Stimulated activated CD4-positive, alpha-beta T cell treated with anti-CD3 and anti-CD28 coated beads, Interleukin-12 subunit alpha, Interleukin-12 subunit beta, amount 100 ng/mL, for 48 hours (primary cell): Measurements from ENCODE around the gene INTS6L.
"Not testable (repeated sequence)": the region's sequence is repeated elsewhere in the genome, so short reads cannot be mapped to it uniquely, and the experiment has no call there.

Experiments used
- DNase-seq, 3 donors: peaks; one replicate each; pipeline ENCODE4 v3.0.0-alpha.2; 2020; ENCODE audit warnings: low read depth in 2 of 3, low spot score in 1 of 3

Gene INTS6L

DNA sequence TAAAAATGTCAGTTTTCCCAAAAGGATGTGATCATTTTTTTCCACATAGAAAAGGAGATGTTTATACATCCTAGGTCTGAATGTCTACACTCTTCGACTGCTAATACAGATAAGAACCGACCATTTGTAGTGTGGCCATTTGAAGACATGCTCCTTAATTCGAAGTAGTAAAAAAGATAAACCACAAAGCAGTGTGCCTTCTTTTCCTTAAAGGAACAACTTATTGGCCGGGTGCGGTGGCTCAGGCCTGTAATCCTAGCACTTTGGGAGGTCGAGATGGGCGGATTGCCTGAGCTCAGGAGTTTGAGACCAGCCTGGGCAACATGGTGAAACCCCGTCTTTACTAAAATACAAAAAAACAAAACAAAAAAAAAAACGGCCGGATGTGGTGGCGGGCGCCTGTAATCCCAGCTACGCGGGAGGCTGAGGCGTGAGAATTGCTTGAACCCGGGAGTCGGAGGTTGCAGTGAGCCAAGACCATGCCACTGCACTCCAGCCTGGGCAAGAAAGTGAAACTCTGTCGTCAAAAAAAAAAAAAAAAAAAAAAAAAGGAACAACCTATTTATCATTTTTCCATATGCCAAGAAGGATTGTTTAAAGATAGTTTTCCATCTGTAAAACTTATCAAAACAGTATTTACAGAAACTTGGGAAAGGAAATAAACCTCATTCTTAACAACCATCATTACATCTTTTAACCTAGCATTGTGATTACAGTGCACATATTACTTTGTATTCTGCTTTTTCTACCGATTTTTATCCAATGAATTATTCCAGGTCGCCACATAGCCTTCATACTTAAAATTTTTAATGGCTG is 2.6 kb downstream of the INTS6L start:
- no peak for DNase-seq

DNA sequence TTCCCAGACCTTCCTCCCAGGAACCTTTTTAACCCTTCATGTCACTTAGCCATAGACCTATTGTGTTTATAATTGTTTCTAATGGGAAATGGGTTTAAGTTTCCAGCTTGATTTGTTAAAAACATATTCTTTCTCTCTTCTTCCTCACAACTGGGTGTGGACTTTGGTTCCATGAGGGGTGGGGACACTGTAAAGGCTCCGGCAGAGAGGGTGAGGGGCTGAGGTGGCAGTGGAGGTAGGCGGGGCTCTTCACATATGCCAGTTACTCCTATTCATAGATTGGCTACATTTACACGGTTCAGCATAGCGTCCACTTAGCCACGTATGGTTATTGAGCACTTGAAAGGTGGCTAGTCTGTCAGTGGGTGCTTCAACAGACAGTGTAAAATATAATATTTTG is 7.8 kb downstream of the INTS6L start:
- no peak for DNase-seq

DNA sequence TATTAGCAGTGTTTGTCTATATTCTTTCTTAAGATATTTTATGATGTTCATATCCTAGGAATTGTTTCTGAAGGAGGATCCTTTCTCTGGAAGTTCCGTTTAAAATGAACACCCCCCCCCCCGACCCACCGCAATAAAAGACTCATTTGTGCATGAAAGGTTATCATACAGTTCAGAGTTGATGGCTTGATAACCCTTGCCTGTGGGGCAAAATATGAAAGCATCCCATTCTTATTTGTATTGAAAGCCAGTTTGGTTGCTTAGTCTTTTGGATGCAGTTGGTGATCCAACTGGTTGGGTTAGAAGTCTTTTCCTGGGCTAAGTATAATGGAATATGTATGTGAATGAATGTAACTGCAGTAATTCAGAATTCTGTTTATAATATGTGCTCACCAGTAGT is 8.3 kb downstream of the INTS6L start:
- DNase-seq = no peak

DNA sequence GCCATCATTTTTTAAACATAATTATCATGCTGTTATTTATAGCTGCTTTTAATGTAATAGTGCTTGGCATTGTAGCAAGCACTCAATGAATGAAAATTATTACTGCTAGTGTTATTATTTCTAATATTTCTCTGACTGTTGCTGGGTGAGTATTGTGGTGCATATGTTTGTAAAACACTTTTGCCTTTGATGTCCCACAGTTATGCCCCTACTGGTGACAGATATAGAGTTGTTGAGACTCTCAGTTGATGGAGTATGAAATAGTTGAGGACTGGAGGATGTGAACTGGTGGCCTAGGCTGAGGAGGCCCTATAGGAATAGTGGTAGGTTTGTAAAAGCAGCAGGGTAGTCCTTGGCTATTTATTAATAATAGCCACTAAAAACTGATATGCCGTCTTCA is 9.6 kb downstream of the INTS6L start:
- no peak for DNase-seq

DNA sequence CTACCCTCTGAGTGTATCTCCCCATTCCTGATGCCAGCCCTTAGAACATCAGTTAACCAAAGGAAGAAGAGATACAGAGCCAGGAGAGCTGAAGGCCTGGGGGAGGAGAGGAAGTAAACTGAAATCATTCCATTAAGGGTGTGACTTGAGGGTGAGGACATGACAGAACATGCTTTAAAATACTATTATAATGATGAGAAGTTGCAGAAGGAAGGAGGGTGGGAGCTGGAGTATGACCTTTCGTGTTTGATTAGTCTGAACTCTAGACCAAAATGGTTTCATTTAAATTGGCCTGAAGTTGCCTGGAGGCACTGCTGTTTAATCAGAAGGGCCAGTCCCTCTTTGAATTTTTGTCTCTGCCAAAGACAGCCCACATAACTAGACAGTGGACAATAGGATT is 11.4 kb downstream of the INTS6L start:
- no peak for DNase-seq

DNA sequence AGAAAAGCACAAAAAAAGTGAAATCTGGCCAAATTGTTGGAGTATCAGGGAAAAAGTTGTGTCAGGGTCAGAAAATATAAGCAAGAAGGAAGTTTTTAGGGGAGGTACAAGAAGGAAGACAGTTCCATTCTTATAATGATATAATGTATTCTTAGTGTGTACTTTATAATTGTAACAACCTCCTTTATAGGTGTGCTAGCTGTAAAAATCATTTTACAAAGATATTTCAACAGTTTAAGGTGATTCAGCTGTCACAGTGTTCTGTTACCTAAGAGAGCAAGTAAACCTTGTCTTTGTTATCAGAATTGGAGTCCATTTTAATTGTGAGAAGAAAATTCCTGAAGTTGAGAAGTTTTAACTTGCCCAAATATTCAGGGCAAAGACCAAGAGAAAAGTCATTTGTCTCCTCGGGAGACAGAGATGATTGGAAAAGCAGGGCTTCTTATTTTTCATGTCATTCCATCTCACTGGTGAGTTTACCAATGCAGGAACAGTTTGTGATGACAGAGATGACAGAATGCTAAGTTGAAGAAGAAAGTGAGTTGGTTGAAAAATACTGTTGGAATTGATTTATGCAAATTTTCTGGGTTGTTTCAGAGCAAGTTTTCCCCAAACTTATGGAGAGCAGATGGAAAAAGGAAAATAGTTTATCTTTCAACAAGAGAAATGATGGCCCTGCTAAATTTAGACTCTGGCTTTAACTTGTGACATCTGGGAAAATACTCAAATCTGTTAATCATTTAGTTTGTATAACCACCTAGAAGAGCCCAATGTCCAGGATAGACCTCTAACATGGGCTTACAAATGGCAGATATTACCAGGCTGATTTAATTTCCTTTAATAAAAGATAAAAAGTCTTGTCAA is 14.8 kb downstream of the INTS6L start:
- no peak for DNase-seq

DNA sequence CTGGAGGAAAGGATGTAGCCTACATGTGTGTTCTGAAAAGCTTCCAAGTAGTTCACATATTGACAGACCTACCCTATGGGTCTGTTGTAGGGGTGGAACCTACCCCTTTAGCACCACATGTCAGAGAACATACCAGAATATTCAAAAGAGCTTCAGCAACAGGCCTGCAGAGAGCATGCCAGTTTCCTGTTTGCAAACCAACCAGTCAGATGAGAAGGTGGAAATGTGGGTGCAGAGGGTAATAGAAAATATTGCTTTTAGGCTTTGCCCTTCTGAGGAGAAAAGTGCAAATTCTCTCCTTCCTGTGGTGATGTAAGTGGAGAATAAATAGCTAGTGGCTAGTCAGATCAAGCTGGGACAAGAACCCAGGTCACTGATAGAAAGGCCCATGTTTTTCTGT is 16.4 kb downstream of the INTS6L start:
- no peak for DNase-seq

DNA sequence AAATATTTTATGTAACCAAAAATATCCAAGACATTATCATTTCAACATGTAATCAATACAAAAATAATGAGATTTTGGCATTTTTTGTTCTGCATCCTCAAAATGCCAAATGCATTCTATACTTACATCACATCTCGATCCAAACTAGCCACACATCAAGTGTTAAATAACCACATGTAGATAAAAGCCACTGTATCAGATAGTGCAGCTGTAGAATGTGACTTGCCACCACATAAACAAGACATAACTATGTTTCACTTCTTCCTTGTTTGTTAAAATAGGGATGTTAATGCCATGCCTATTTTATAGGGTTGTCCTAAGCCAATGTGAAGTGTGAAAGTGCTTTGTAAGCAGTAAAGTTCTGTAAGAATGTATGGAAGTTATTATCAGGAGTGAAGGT is 20.9 kb downstream of the INTS6L start:
- no peak for DNase-seq

DNA sequence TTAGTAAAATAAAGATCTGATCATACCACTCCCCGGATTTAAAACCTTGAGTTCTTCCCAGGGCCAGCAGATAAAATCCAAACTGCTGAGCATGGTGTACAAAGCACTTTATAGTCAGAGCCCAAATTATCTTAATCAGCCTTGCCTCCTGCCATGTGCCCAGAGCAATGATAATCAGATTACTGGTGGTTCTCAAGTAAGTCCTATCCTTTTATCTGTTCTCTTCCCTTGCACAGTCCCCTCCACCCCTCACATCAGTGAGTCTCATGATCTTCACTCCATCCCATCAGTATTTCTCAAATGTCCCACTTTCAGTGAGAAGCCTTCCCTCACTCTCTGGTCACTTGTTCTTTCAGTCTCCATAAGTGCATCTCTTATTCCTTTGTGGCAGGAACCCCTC is 22.7 kb downstream of the INTS6L start:
- DNase-seq = no peak

DNA sequence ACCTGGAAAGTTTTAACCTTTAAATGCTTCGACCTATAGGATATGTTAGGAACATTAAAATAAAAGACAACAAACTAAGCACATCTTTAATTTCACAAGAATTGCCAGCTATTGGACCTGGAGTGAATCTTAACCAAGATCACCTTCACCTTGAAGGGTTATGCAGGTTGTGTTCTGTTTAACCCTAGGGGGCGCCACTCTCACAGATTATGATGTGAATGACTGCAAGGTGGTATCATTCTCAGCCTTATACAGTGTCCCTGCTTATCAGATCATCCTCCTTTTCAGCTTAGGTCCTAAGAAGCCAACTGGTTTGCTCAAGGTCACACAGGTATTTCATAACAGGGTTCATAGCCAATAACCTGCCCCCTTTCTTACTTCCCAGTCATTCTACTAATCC is 23.5 kb downstream of the INTS6L start:
- peak in 2 of 3 donors; percentile 8 to 31 for DNase-seq

DNA sequence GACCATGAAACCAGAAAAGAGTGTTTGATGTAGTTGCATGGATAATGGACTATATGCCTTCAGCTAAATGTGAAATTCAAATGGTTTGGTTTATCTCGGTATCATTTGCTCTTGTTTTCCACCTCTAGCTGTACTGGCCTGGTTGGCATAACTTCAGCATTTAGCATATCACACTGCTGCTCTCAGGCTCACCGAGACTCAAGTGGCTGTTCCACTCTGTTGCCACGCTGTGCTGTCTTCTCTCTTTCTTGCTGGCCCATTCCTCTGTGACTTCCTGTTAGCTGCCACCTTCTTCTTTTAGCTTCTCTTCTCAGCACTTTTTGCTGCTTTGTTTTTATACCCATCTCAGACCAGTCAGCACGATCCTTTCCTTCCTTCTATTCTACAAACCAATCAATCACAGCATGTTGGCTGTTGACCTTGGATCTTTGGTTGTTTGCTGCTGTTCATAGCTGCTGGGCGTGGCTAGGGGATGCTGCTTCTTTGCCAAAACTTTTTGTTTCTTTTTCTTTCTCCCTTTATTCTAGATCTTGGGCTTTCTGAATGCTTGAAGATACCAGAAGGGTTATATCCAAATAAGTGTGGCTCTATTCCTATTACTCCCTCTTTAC is 24.0 kb downstream of the INTS6L start:
- DNase-seq = no peak

DNA sequence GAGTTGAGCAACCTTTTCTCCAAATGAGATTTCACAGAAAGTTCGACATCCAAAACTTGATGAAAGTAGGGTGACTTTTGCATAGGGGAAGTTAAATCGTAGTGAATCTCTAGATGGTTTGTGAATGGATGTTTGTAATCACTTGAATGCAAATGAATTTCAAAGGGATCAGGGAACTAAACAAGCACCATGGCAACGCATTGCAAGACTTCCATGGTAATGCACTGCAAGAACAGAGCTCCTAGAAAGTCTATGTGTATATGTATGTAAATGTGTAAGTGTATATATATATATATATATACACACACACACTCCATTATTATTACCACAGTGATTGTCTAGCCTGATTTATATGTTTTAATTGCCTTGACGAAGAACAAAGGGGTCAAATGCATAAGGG is 27.3 kb downstream of the INTS6L start:
- no peak for DNase-seq

DNA sequence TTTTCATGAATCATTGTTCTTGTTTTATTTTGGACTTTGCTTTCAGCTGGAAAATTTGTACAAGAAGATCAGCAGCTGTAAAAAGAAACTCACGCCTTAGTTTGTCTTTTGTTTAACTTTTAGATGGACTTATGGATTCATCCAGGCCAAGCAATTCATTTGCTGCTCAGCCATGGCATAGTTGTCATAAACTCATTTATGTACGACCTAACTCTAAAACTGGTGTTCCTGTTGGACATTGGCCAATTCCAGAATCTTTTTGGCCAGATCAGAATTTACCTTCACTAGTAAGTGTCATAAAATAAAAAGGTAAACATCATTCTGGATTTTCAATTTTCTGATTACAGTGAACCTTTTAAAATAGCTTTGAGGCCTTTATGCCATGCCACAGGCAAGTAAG is 29.1 kb downstream of the INTS6L start:
- DNase-seq = no peak

DNA sequence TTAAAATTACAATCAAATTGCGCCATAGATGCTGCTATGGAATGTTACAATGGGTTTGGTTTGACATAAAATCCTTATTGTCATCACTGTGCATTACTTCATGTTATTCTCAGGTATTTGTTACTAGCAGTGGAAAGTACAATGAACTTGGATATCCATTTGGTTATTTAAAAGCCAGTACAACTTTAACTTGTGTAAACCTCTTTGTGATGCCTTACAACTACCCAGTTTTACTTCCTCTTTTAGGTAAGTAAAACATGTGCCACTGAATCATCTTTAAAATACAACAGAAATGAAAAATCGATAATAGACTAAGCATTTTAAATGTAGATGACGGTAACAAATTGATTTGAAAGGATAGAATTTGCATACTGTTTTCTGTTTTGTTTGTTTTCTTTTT is 35.6 kb downstream of the INTS6L start:
- DNase-seq = no peak

DNA sequence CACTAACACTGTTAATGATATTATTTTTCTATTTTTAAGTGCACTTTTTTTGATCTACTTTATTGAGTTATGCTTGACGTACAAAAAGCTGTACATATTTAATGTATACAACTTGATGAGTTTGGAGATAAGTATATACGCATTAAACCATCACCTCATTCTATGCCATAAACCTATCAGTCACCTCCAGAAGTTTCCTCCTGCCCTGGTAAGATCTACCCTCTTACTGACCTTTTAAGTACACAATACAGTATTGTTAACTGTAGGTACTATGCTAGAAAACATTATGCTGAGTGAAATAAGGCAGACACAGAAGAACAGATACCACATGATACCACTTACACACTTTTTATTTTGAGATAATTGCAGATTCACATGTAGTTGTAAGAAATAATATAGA is 36.9 kb downstream of the INTS6L start:
- DNase-seq = no peak

DNA sequence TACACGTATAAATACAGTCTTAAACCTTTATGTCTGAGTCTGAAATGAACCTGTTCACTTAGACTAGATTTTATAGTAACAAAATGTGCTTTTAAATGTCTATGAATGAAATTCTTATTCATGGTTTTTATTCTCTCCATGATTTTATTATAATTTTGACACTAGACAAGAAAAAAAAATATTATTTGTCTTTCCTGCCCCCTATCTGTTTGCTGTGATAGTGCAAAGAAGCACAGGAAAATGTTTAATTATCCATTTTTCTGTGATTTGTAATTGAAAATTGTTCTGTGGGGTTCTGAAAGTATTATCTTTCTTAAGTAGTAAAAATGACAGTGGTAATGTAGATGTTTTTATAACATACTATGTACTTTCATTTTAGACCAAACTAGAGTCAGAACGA is 52.0 kb downstream of the INTS6L start:
- DNase-seq = no peak

DNA sequence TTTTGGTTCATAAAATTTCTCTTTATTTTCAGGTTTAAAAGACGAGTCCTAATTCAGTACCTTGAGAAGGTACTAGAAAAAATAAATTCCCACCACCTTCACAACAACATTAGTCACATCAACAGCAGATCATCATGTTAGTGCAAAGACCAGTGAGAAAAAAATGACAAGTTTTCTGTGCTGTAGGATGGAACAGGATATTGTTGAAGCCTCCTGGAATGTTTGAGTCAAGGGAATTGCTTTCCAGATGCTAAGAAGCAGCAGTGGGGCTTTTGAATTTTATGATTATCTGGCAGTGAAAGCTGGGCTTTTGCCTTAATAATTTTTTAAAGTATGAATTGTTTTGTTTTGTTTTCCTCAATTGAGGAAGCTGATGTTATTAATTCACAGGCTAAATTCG is 61.0 kb downstream of the INTS6L start:
- DNase-seq = no peak

DNA sequence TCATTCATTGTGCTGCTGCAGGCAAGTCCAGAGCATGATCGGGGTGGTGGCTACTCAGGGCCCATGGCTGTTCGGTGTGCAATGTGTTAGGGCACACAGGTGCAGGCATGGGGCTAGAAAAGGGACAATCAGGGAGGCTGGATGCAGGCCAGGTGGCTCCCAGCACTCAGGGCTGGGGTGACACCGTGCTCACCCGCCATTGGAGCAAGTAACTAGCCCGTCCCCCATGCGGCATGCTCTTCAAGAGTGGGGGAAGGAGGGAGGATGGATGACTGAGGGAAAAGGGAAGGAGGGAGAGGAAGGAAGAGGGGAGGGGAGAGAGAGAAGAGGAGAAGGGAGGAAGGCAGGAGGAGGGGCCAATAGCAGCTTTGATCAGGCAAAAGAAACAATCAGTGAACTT is 64.7 kb downstream of the INTS6L start:
- no peak for DNase-seq

DNA sequence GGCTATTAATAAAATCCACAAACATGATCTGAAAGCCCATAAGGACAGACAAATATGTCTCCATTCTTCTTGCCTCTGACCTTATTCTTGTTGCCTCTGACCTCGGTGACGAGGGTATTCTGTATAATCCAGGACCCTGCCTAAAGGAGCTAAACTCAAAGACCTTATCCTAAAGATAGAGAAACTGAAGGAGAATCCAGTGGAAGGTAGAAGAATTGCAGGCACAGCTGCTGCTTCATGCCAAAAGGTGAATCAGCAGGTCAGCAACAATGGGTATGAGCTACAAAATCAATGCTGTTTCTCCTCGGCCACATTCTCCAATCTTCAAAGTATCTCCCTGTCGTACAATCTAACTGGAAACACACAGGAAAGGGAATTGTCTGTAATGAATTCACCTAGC is 71.4 kb downstream of the INTS6L start:
- DNase-seq = no peak

DNA sequence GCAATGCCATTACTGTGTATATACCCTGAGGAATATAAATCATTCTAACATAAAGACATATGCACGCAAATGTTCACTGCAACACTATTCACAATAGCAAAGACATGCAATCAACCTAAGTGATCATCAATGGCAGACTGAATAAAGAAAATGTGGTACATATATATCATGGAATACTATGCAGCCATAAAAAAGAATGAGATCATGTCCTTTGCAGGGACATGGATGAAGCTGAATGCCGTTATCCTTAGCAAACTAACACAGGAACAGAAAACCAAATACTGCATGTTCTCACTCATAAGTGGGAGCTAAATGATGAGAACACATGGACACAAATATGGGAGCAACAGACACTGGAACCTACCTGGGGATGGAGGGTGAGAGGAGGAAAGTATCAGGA is 73.6 kb downstream of the INTS6L start:
- not testable (repeated sequence) for DNase-seq

DNA sequence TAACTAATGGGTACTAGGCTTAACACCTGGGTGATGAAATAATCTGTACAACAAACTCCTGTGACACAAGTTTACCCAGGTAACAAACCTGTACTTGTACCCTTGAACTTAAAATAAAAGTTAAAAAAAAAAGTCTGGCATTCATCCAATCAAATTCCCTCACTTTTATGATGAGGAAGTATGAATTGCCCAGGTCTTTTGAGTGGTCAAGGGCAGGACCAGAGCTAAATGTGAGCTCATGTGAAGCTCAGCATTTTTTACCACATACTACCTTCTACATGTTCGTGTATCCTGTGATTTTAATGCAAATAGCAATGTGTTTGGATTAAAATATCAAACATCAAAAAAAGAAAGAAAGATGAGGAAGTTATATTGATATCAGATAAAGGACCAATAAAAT is 74.0 kb downstream of the INTS6L start:
- not testable (repeated sequence) for DNase-seq

DNA sequence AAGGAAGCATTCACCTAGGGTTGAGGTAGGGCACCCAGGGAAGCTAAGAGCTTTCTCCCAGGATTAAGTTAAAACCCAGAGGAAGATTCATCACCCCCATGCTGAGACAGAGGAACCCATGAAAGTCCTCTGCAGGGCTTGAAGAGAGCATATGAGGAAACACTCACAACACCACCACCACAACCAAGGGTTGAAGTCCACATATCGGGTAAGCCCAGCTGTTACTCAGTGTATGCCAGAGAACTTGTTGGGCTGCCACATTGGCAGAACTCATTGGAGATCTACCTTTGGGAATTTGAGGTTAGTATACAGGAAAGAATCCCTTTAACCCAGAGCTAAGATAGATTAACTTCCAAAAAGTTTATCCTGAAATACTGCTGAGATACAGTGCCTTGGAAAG is 75.1 kb downstream of the INTS6L start:
- no peak for DNase-seq
